GM19372 (cell line): Measurements from ENCODE around the gene ZFHX3.

Source experiments
- ATAC-seq: cut with Tn5 transposase; IDR thresholded peaks from one replicate; pipeline ENCODE4 v1.9.1; 2021; ENCODE audit warnings: mild to moderate bottlenecking, low read depth, moderate library complexity; ENCODE audit not compliant: unreplicated experiment

The ZFHX3 gene

GRCh38 chr16:72859581-72859980 lies 188.3 kb downstream of the ZFHX3 start:
- no peak for ATAC-seq

- no peak for ATAC-seq
Measured at GRCh38 chr16:72858665-72859493, 189.0 kb downstream of the ZFHX3 start.

- ATAC-seq = no peak
Measured at GRCh38 chr16:72857834-72858664, 189.9 kb downstream of the ZFHX3 start.

- no peak for ATAC-seq
Measured at GRCh38 chr16:72856797-72857196, 191.1 kb downstream of the ZFHX3 start.

GRCh38 chr16:72854267-72854959 lies 193.5 kb downstream of the ZFHX3 start:
- ATAC-seq = no peak

- no peak for ATAC-seq
Measured at GRCh38 chr16:72853575-72854266, 194.2 kb downstream of the ZFHX3 start.

- ATAC-seq = no peak
Measured at GRCh38 chr16:72852421-72852820, 195.5 kb downstream of the ZFHX3 start.

GRCh38 chr16:72850853-72851252 lies 197.1 kb downstream of the ZFHX3 start:
- ATAC-seq = no peak

- no peak for ATAC-seq
Measured at GRCh38 chr16:72850021-72850420, 197.9 kb downstream of the ZFHX3 start.

- no peak for ATAC-seq
Measured at GRCh38 chr16:72848759-72849664, 198.9 kb downstream of the ZFHX3 start.

- no peak for ATAC-seq
Measured at GRCh38 chr16:72848028-72848400, 199.9 kb downstream of the ZFHX3 start.

GRCh38 chr16:72847187-72848027 lies 200.5 kb downstream of the ZFHX3 start:
- ATAC-seq = peak; percentile 72

GRCh38 chr16:72846594-72846993 lies 201.3 kb downstream of the ZFHX3 start:
- no peak for ATAC-seq

GRCh38 chr16:72845322-72846020 lies 202.5 kb downstream of the ZFHX3 start:
- ATAC-seq = no peak

GRCh38 chr16:72844225-72844920 lies 203.6 kb downstream of the ZFHX3 start:
- no peak for ATAC-seq

GRCh38 chr16:72841506-72841905 lies 206.4 kb downstream of the ZFHX3 start:
- ATAC-seq = no peak

- no peak for ATAC-seq
Measured at GRCh38 chr16:72840631-72841381, 207.1 kb downstream of the ZFHX3 start.
